Measurements from ENCODE around the gene SLC39A1.

The SLC39A1 gene

DNA sequence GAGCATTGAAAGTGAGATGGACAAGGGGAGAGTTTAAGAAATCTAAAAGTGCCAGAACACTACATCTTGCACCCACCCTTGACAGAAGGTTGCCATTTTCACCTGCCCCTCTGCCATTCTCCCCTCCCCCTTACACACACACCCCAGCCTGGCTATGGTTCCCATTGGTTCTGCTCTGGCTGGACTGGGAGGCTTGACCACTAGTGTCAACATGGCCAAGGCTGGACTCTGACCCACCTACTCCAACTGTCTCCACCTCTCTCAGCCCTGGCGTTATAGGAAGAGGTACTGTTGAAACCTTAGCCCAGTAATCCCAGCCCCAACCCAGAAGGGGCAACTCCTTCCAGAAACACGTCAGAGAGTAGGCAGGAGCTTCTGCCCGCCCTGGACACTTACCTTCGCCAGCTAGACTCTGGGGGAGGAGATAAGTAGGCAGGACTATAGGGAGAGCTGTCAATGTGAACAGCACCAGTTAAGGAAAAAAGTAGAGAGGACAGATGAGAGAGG, 9.4 kb downstream of the SLC39A1 start:
- peak; percentile 89 for DNase-seq (ENCODE audit: low spot score)

GRCh38 chr1:153951801-153952200, 11.5 kb downstream of the SLC39A1 start:
- DNase-seq (ENCODE audit: low spot score), result no peak

GRCh38 chr1:153951183-153951582, 12.2 kb downstream of the SLC39A1 start:
- no peak for DNase-seq (ENCODE audit: low spot score)

- peak; percentile 100 for DNase-seq (ENCODE audit: low spot score)
Observed at GRCh38 chr1:153946622-153947241, 16.6 kb downstream of the SLC39A1 start, which contains the start of gene DENND4B. DENND4B (minus strand) TSS chr1:153946718; CDS start chr1:153944374, 2,344 bp downstream.

DNA sequence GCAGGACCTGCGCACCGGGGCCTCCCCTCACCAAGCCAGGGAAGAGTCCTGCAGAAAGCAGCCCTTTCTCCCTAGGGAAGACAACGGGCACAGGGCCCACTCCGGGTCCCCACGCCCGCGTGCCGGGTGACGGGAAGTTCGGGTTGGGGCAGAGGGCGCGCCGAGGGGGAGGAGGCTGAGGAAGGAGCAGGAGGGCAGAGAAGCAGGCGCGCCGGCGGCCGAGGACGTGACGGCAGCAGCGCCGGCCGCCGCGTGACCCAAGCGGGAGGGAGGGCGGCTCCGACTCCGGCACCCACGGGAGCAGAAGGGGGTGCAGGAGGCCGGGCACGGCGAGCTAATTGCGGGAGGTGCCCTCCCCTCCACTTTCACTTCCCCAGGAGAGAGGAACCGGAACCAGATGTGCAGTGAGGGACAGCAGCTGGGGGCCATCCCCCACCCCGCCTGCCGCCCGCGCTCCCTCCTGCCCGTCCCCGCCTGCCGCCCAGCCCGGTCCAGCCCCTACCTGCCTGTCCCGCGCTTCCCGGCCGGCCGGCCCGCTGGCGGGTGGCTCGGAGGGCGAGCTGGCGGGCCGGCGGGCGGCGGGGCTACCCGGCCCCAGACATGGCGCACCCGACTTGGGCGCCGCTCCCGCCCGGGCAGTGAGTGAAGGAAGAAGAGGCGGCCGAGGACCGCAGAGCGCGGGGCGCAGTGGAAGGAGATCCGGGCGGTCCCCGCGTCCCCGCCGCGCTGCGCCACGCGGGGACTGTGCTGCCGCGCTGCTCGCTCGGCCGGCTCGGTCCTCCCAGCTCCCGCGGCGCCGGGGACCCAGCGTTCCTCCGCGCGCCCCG, 17.3 kb downstream of the SLC39A1 start:
- peak; percentile 83 for DNase-seq (ENCODE audit: low spot score)

DNA sequence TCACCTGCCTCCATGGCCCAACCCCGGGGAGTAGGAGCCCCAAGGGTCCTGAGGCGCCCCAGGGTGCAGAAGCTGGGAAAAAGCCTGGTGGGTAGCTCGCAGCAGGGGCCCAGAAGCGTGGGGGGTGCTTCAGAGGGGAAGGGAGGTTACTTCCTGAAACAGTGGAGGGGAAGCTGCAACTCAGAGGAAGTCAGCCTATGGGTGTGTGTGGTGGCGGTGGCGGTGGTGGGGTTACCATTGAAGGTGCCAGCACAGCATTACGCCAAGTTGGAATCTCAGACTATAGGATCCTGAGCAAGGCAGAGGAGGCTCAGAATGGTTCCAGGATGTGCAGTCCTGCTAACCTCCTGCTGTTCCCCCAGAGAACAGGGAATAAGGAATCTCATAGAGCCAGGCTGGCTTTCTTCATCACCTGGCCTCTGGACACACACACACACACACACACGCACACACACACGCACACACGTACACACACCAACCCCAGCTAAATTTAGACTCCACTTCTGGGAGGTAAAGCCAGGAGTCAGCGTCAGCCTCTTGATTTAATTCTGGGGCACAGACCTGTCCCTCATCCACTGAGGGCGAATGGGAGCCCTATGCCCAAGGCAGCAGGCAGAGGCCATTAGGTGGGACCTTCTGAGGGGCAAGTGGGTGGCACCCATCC, 18.1 kb downstream of the SLC39A1 start:
- no peak for DNase-seq (ENCODE audit: low spot score)

- no peak for DNase-seq (ENCODE audit: low spot score)
Observed at GRCh38 chr1:153944827-153945117, 18.6 kb downstream of the SLC39A1 start.

GRCh38 chr1:153944005-153944826, 19.1 kb downstream of the SLC39A1 start:
- DNase-seq (ENCODE audit: low spot score), result no peak

- DNase-seq (ENCODE audit: low spot score), result no peak
Observed at GRCh38 chr1:153942766-153943549, 20.4 kb downstream of the SLC39A1 start.

DNA sequence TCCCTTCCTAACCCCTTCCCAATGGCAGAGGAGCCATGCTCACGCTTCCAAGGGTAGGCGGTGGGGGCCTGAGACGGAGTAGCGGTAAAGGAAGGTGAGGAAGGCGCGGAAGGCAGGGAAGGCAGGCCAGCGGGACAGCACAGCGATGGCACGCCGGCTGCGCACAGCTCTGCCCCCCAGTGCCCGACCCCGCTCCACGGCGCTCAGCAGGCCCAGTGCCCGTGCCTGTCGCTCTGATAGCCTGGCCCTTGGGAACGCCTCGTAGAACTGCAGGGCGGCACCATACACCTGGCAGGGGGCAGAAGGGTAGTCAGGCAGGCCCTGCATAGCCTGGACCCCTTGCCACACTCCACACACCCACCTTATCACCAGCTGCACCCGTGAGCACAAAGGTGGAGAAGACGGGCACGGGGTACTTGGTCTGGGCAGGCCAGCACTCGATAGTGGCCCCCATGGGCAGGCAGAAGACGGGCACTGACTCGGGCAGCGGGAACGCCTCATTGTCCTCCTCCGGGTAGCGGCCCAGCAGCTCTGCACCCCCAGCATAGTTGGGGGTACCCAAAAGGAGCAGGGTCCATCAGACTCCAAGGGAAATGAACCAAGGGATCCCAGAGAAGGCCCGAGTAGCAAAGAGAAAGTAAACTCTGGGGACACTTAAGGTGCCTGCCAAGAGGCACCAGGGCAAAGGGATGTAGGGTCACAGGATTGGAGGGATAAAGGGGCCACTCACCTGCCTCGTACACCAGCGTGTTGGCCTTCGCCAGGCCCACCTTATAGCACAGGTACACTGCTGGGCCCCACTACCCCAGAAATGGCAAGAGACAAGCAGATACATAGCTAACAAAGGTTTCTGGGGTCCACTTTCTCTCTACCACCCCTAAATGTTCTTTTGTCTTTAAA, 21.3 kb downstream of the SLC39A1 start:
- no peak for DNase-seq (ENCODE audit: low spot score)

GRCh38 chr1:153940756-153941155, 22.6 kb downstream of the SLC39A1 start:
- DNase-seq (ENCODE audit: low spot score), result no peak

DNA sequence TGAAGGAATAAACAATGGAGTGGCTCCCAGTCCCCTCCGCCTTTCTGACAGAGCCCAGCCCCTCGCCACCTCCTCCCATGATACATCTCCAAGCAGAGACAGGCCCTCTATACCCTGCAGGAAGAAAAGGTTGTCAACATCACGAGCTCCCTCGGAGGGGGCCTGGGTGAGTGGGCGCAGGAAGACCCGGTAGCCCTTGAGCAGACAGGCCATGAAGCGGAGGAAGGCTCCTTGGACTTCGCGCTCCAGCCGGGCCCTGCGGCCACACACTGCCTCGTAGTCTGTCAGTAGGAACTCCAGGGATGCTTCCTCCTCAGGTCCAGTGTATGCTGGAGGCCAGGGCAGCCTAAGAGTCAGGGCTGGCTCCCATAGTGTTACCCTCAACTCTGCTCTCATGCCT, 23.9 kb downstream of the SLC39A1 start:
- no peak for DNase-seq (ENCODE audit: low spot score)

DNA sequence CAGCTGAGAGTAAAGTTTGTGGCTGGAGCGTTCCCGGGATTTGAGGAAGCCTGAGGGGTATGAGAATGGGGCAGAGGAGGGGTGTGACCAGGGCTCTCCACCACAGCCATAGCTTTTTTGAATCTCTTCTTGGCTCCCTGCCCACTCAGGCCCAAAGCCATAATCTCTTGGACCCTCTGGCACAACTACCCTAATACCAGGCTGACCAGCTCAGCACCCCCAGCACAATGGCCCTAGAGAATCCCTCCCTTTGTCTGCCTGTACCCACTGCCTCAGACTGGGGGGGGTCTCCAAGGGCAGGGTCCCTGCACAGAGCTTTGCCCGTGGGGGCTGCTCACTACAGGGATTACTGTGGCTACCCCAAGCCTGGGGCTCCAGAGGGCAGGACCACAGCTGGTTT, 24.3 kb downstream of the SLC39A1 start:
- no peak for DNase-seq (ENCODE audit: low spot score)

- no peak for DNase-seq (ENCODE audit: low spot score)
Observed at GRCh38 chr1:153937331-153937730, 26.0 kb downstream of the SLC39A1 start.

DNA sequence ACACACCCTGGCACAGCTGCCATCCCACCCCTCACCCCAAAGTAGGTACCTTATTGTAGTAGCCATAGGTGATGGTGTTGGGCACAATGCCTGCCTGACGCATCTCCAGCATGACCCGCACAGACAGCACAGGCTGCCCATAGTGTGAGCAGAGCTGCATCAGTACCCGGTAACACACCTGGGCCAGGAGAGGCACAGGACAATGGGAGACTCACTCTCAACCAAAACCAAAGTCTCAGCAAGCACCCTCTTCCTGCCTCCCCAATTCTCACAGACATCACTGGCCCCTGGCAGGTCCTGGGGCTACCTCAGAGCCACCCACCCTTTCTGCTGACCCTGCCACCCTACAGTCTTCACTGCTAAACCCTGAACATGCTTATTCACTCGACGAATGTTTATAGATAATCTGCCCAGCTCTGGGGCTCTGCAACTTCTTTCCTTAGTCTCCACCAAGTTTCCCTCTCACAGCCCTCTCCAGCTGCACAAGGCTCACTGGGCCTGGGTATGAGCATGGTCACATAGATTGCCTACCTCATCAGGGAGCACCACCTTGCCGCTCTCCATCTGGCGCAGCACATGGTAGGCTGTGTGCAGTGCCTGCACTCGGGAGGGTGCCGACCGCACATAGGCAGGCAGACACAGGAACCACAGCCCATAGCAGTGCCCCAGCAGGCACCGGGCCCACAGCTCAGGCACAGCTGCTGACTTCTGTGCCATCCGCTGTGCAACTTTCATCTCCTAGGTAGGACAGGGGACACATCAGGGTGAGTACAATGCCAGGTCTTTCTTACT, 27.1 kb downstream of the SLC39A1 start:
- no peak for DNase-seq (ENCODE audit: low spot score)

- DNase-seq (ENCODE audit: low spot score), result no peak
Observed at GRCh38 chr1:153934746-153935145, 28.6 kb downstream of the SLC39A1 start.

- DNase-seq (ENCODE audit: low spot score), result no peak
Observed at GRCh38 chr1:153933955-153934354, 29.4 kb downstream of the SLC39A1 start.

DNA sequence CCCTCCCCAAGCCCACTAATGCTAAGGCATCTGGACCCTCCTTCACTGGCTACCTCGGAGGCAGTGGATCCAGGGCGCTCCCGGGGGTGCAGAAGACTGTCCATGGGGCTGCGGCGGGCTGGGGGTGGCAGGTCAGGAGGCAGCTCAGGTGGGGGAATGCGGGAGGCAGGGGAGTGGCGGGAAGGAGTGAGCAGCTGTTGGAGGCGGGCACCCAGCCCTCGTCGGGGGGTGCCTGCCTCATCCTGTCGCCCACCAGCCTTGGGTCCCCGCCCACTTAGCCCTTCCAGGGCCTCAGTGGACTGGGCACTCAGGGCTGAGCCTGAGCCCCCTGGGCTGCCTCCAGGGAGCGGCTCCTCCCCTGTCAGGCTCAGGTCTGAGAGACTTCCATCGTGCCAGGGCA, 29.9 kb downstream of the SLC39A1 start:
- DNase-seq (ENCODE audit: low spot score), result no peak
